T-helper 1 cell treated with Interleukin-12 subunit alpha and Interleukin-12 subunit beta and Interleukin-4 antibody, amounts not matched to agents 30 μg/mL and 1 μg/mL, for 36 hours (primary cell): ENCODE results near the gene CENPX.

Experiments used
- H3K27ac Mint-ChIP-seq: one replicate; pipeline ENCODE4 v1.8.0; 2021; ENCODE audit warnings: mild to moderate bottlenecking, mixed read lengths
- H3K27me3 Mint-ChIP-seq: one replicate; pipeline ENCODE4 v1.8.0; 2021; ENCODE audit warnings: low read depth, mixed read lengths
- H3K36me3 Mint-ChIP-seq: one replicate; pipeline ENCODE4 v1.8.0; 2021; ENCODE audit warnings: low read depth, mixed read lengths
- H3K4me1 Mint-ChIP-seq: one replicate; pipeline ENCODE4 v1.8.0; 2021; ENCODE audit warnings: low read depth, mixed read lengths
- H3K4me3 Mint-ChIP-seq: one replicate; pipeline ENCODE4 v1.8.0; 2021; ENCODE audit warnings: mild to moderate bottlenecking, moderate library complexity, mixed read lengths
- H3K9me3 Mint-ChIP-seq: one replicate; pipeline ENCODE4 v1.8.0; 2021; ENCODE audit warnings: mixed read lengths

Gene CENPX

DNA sequence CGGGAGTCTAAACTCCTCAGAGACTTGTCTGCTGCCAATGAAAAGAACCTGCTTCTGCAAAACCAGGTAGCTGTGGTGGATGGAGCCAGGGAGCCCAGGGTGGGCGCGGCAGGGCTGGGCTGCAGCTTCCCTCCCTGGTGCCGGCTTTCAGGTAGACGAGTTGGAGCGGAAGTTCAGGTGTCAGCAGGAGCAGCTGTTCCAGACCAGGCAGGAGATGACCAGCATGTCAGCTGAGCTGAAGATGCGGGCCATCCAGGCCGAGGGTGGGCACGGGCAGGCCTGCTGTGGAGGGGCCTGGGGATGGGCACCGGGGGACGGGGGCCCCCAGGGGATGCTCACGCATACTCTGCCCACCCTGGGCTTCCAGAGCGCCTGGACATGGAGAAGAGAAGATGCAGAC is 5.6 kb upstream of the CENPX start:
- Mint-ChIP-seq H3K9me3 (no peaks in the 10 kb centered on the region), H3K36me3 (peaks cover 3% of the 10 kb centered on the region), H3K27ac (no peak overlapping the region), H3K4me1 (peaks cover 8% of the 10 kb centered on the region), H3K4me3 (no peak overlapping the region), H3K27me3 (no peaks in the 10 kb centered on the region)

GRCh38 chr17:82025401-82026107 is 2.9 kb upstream of the CENPX start:
- H3K9me3 Mint-ChIP-seq: no peaks in the 10 kb centered on the region

DNA sequence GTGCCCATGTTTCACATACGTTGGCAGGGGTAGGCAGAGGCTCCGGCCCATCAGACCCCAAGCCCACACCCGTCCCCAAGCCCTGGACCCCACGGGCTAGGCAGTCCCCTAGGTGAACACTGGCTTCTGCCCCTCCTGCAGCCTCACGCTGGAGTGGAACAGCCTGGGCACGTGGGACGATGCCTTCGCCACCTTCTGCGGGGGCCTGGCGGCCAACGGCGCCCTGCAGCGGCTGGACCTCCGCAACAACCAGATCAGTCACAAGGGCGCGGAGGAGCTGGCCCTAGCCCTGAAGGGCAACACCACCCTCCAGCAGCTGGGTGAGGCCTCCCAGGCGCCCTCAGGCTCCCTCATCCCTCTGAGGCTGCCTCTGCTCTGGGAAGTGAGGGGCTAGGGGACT is 2.2 kb upstream of the CENPX start:
- Mint-ChIP-seq H3K27ac (no peak overlapping the region), H3K9me3 (no peaks in the 10 kb centered on the region), H3K4me1 (peaks cover 15% of the 10 kb centered on the region), H3K36me3 (peaks cover 3% of the 10 kb centered on the region), H3K4me3 (no peak overlapping the region), H3K27me3 (no peaks in the 10 kb centered on the region)

More at GRCh38 chr17:82025401-82026107, 2.9 kb upstream of the CENPX start:
- H3K36me3 Mint-ChIP-seq: peaks cover 3% of the 10 kb centered on the region
- H3K4me1 Mint-ChIP-seq: peaks cover 15% of the 10 kb centered on the region
- no peaks in the 10 kb centered on the region for H3K27me3 Mint-ChIP-seq
- no peak overlapping the region for H3K27ac Mint-ChIP-seq
- H3K4me3 Mint-ChIP-seq: no peak overlapping the region

DNA sequence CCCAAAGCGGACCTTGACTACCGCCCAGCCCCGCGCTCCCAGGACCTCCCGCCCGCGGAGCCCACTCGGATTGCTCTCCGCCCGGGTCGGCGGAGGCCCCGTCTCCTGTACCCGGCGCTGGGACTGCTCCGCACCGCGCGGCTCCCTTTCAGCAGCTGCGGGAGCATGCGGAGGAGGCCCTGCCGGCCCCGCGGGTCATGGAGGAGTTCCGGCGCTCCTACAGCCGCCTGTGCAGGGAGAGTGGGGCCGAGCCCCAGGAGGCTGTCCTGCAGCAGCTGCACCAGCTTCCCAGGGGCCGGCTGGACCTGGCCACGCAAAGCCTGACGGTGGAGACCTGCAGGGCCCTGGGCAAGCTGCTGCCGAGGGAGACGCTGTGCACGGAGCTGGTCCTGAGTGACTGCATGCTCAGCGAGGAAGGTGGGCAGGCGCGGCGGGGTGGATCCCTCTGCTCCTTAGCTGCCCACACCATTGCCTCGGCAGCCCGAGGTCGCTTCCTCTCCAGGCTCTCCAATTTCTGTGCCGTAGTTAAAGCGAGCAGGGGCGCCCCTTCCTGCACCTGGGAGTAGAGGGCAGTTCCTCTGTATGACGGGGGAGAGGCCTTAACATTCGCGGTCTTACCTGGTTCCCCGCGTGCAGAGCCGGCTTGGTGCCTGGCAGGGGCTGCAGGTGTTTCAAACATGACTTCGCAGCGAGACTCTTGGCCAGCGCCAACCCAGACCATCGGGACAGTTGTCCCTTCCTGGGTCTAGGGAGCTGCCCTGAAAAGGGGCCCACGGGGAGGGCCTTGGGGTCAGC is 966 bp upstream of the CENPX start:
- Mint-ChIP-seq H3K4me1 (peaks cover 15% of the 10 kb centered on the region), H3K4me3 (peak overlapping the region; percentile 79), H3K9me3 (no peaks in the 10 kb centered on the region), H3K27me3 (no peaks in the 10 kb centered on the region), H3K36me3 (peaks cover 3% of the 10 kb centered on the region), H3K27ac (peak overlapping the region; percentile 45)

DNA sequence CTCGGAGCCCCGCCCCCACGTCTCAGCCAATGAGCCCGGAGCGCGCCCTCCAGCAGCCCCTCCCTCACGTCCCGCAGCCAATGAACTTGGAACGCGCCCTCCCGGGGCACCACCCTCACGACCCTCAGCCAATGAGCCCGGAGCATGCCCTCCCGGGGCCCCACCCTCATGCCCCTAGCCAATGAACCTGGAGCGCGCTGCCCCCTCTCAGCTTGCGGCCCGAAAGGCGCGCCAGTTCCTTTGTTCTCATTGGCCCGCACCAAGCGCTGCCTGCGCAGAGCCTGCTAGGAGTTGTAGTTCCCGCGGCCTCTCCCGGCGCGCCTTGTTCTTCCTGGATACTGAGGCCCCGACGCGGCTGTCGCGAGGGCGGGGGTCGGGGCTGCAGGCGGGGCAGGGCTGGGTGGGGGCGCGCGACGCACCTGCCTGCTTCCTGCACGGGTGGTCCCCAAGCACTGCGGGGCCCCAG is 336 bp upstream of the CENPX start, which contains the start of gene LRRC45:
TSS of gene LRRC45 (plus strand) at position 325 of the 466 bp plus-strand sequence. CDS start 339 bp downstream, outside the sequence.
- no peaks in the 10 kb centered on the region for H3K9me3 Mint-ChIP-seq
- H3K4me1 Mint-ChIP-seq: peaks cover 15% of the 10 kb centered on the region
- H3K27ac Mint-ChIP-seq: peak within 1 kb of the TSS; percentile 59
- peak within 1 kb of the TSS; percentile 82 for H3K4me3 Mint-ChIP-seq
- peaks cover 3% of the 10 kb centered on the region for H3K36me3 Mint-ChIP-seq
- H3K27me3 Mint-ChIP-seq: no peaks in the 10 kb centered on the region

DNA sequence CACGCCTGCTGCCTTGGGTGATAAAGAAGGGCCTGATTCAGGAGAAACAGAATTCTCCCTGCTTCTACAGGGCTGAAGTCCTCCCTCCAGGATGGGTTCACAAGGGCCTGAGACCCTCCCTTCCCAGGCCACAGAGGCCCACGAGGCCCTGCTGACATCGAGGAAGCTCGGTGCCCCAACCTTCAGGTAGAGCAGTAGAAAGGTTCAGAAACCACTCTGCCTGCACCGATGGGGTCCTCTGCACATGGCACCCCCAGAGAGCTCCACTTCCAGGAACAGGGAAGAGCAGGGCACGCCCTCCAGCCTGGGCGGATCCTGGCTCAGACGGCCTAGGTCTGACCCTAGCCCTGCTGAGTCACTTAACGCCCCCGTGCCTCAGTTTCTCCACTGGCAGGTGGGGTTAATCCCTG is 773 bp downstream of the CENPX start:
- peaks cover 3% of the 10 kb centered on the region for H3K36me3 Mint-ChIP-seq

GRCh38 chr17:82021107-82021899 is 1.4 kb downstream of the CENPX start:
- H3K4me3 Mint-ChIP-seq: peak overlapping the region; percentile 82
- peaks cover 3% of the 10 kb centered on the region for H3K36me3 Mint-ChIP-seq
- peak overlapping the region; percentile 59 for H3K27ac Mint-ChIP-seq
- H3K9me3 Mint-ChIP-seq: no peaks in the 10 kb centered on the region
- H3K27me3 Mint-ChIP-seq: no peaks in the 10 kb centered on the region
- H3K4me1 Mint-ChIP-seq: peaks cover 15% of the 10 kb centered on the region

More for the DNA sequence above, 773 bp downstream of the CENPX start:
- peak overlapping the region; percentile 82 for H3K4me3 Mint-ChIP-seq
- H3K27me3 Mint-ChIP-seq: no peaks in the 10 kb centered on the region
- H3K9me3 Mint-ChIP-seq: no peaks in the 10 kb centered on the region
- H3K4me1 Mint-ChIP-seq: peaks cover 15% of the 10 kb centered on the region
- peak overlapping the region; percentile 59 for H3K27ac Mint-ChIP-seq

DNA sequence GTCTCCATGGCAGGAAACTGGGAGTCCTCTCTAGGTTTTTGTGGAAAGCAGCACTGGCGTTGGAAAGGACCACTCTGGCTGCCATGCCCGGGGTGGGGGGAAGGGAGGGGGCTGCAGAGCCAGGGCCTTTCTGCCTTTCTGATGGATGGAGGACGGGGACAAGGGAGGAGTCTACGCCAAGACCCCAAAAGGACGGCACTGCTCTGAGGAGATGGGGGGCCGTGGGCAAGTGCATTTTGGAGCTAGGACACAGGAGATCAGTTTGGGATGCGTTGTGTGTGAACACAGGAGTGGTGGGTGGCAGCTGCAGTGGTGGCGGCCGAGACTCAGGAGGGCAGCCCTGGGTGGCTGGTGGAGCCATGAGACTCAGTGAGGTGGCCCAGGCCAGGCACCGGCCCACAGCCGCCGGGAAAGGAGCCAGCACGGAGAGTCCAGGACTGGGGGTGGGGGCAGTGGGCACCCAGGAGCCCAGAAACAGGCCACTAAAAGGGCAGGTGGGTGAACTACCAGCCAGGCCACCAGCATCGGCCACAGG is 2.0 kb downstream of the CENPX start:
- Mint-ChIP-seq H3K9me3 (no peaks in the 10 kb centered on the region), H3K4me1 (peaks cover 15% of the 10 kb centered on the region), H3K27me3 (no peaks in the 10 kb centered on the region), H3K4me3 (peak overlapping the region; percentile 48), H3K27ac (no peak overlapping the region), H3K36me3 (peaks cover 3% of the 10 kb centered on the region)

DNA sequence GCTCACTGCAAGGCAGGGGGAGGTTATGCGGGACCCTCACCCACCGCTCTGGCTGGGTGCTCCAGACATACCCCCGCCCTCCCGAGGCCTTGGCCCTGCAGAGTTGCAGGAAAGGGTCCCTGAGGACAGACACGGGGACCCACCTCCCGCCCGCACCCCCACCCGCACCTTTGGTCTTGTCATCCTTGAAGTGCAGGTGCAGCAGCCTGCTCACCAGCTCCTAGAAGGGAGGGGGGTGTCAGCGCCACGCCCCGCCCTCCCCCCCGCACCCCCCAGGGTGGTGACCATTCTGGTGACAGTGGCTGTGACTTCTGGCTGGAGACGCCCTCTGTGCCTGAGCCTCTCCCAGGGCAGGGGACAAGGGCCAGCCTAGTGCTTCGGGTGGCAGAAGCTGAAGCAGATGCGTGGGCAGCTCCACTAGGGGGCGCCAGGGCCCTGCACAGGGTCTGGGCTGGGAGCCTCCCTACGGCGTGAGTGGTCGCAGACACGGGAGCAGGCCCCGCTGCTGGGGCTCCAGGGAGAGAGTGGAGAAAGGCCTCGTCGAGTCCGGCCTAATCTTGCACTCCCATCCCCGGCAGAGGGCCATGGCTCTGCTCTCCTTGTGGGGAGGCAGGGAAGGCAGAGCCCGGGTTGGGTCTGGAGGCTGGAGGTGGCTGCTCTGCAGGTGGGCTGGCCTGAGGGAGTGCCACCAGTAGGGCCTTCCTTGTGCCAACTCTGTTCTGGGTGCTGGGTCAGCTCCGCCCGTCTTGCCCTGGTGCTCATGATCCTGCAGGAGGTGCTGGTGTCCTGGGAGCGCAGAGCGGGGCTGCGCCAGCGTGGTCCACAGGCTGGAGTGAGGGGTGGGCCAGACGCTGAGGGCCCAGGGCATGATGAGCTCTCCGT is 2.7 kb downstream of the CENPX start:
- Mint-ChIP-seq H3K27ac (no peak overlapping the region), H3K36me3 (no peaks in the 10 kb centered on the region), H3K4me3 (peak overlapping the region; percentile 34), H3K4me1 (peaks cover 15% of the 10 kb centered on the region), H3K9me3 (no peaks in the 10 kb centered on the region), H3K27me3 (no peaks in the 10 kb centered on the region)

- no peak overlapping the region for H3K27ac Mint-ChIP-seq
- peaks cover 13% of the 10 kb centered on the region for H3K4me1 Mint-ChIP-seq
- no peak overlapping the region for H3K4me3 Mint-ChIP-seq
These were observed 3.5 kb downstream of the CENPX start for GRCh38 chr17:82018989-82019689.

DNA sequence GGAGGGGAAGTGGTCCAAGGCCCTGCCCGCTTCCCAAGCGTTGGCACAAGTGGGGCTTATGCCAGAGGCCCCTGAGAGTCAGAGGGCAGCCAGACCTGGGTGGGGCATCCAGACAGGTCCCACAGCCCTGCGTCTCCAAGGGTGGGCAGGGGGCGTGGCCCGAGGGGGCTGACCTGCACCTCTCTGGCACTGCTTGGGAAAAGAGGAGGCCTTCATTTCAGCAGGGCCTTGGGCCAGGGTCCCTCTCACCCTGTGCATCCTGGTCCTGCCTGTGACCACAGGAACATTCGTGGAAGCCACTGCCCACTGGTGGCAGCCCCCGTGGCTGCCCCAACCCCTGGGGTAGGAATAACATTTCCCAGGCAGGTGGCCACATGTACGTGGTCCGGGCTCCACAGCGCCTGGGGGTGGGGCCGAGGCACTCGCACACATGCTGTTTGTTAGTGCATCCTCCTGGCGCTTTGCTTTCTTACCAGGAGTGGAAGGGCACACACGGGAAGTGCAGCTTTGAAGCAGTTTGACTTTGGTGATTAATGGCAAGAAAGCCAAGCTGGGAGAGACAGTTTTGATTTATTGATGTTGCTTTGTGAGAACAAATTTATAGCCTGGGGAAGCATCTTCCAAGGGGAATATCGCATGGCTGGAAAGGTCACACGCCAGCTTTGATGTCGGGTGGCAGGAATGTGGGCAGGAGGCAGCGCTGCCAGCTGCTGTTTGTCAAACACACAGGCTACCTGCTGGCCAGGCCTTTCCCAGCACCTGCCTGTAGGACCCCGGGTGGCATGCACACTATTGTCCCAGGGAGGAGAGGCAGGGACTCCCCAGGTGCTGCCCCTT is 4.3 kb downstream of the CENPX start:
- H3K27ac Mint-ChIP-seq: no peak overlapping the region
- no peaks in the 10 kb centered on the region for H3K9me3 Mint-ChIP-seq
- peaks cover 8% of the 10 kb centered on the region for H3K4me1 Mint-ChIP-seq
- H3K4me3 Mint-ChIP-seq: no peak overlapping the region
- H3K36me3 Mint-ChIP-seq: no peaks in the 10 kb centered on the region
- H3K27me3 Mint-ChIP-seq: no peaks in the 10 kb centered on the region

More at GRCh38 chr17:82018989-82019689, 3.5 kb downstream of the CENPX start:
- H3K9me3 Mint-ChIP-seq: no peaks in the 10 kb centered on the region
- H3K36me3 Mint-ChIP-seq: no peaks in the 10 kb centered on the region
- H3K27me3 Mint-ChIP-seq: no peaks in the 10 kb centered on the region

DNA sequence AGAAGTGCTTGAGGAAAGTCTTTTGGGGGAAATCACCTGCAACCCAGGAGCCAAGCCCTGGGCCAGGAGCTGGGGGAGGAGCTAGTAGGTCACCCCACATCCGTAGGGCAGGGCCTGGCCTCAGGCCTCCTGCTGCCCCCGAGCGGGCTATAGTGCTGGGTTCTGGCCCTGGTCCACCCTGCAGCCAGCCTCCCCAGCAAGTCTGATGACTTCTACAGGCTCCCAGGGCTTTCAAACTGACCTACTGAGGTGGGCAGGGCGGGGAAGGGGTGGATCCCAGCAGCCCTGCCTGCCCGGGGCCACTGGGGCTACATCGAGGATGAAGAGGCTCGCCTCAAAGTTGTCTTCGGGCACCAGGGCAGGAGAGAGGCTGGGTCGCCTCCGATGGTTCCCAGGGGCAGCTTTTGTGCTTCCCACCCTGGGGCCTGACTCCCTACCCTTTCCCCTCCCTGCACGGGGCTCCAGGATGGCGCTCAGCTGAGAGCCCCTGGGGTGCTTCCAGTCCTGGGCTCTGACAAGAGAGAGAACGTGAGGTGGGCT is 5.0 kb downstream of the CENPX start:
- Mint-ChIP-seq H3K27ac (no peak overlapping the region), H3K9me3 (no peaks in the 10 kb centered on the region), H3K4me1 (peaks cover 8% of the 10 kb centered on the region)

More for the DNA sequence above, 5.0 kb downstream of the CENPX start:
- Mint-ChIP-seq H3K4me3 (no peak overlapping the region), H3K27me3 (no peaks in the 10 kb centered on the region), H3K36me3 (no peaks in the 10 kb centered on the region)
